NCI-H526 (cell line): ENCODE measurements around the gene CRAMP1.

Source experiments
- DNase-seq, 2 experiments: peaks; one replicate each; lab custom pipeline; 2025; lab: John Stamatoyannopoulos, UW

CRAMP1 gene

DNA sequence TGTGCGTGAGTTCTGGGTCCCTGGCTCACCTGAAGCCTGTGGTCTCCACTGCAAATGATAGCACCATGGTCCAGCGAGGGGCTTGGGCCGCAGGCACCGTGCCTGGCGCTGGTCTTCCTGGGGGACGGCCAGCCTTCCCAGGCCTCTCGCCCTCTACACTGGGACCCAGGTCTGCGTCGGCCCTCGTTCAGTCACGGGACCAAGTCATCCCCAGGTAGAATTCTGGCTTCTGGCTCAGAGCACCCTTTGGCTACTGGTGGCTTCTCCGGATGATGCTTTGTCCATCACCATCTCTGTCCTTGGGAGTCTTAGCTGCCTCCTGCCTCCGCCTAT lies 20.4 kb downstream of the CRAMP1 start:
- DNase-seq: no peak

DNA sequence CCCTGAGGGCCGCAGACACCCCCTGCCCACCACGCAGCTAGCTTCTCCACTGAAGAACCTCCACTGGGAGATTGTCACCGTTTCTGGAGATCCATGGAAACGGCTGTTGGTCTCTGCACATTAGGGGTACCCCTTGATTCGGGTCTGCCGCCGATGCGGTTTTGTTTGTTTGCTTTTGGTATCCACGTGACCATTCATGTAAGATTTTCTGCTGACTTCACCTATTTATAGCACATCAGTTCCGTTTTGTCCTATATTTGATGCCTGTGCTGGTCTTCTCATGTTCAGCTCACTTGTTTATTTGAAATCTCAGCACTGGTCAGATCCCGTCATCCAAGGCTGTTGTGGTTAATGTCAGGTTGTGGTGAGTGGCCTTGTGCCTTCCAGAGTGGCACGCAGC lies 21.1 kb downstream of the CRAMP1 start:
- no peak for DNase-seq

GRCh38 chr16:1634541-1634940 lies 22.4 kb downstream of the CRAMP1 start:
- no peak for DNase-seq

DNA sequence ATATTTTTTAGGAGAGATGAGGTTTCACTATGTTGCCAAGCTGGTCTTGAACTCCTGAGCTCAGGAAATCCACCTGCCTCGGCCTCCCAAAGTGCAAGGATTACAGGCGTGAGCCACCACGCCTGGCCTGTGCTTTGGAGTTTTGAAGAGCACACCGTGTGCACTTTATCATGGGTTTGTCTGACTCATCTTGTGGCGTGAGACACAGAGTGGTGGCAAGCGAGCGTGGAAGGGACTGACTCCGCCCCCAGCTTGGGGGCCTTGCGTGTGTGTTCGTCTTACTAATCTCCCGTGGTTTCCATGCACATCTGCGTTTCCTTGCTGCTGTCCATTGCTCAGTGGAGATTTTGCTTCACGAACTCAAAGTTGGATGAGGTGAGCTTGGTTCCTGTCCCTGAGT lies 22.9 kb downstream of the CRAMP1 start:
- no peak for DNase-seq

DNA sequence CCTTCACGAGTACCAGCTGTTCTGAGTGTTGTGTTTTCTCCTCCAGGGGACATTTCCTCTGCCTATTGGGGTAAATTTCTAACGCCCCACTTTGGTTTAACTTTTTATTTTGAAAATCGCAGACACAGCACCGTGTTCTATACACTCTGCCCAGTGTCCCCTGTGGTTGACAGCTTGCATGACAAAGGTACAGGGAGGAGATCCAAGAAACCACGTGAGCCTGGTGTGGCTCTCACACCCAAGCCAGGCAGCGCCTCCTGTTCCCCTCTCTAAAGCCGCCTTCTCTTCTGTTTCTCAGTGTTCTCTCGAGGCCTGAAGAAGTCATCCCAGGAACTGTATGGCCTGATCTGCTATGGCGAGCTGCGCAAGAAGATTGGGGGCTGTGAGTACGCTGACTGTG lies 25.4 kb downstream of the CRAMP1 start:
- no peak for DNase-seq

- no peak for DNase-seq
These were observed 26.6 kb downstream of the CRAMP1 start for GRCh38 chr16:1638757-1639156.

GRCh38 chr16:1639282-1639681 lies 27.1 kb downstream of the CRAMP1 start:
- DNase-seq: no peak

GRCh38 chr16:1639860-1640259 lies 27.7 kb downstream of the CRAMP1 start:
- DNase-seq: no peak

GRCh38 chr16:1640261-1640941 lies 28.2 kb downstream of the CRAMP1 start:
- DNase-seq: no peak

DNA sequence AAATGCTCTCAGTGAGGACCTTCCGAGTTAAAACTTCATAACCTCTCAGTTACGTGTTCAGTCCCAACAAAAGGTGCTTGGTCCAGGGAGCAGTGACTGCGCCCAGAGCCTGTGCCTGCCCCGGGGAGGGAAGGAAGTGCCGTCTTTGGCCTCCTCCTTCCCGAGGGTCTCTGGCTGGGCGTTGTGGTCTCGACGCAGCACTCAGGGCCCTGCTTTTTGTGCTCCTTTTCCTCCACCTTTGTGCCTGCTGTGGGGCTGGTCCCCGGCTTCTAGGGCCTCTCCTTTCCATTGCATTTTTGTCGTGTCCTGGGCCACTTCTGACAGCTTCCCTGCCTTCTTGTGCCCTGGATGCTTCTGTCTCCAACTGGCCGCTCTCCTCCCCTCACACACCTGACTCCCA lies 29.1 kb downstream of the CRAMP1 start:
- DNase-seq: no peak

DNA sequence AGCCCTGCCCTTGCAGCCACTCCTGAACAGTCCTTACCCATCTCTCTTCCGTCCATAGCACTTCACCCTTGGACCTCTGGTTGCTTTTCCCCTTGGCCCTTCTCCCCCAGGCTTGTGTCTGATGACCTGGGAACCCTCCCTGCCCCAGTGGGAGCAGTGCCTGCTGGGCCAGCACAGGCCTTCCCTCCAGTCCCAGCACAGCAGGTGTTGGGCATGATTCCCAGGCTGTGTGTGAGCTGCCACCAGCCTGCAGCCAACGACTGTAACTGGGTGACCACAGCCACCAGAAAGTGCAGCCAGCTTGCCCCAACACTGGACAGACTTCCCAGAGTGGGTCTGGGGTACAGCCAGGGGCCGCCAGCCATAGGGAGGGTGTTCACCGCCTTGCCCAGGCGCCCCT lies 30.0 kb downstream of the CRAMP1 start:
- DNase-seq: no peak

DNA sequence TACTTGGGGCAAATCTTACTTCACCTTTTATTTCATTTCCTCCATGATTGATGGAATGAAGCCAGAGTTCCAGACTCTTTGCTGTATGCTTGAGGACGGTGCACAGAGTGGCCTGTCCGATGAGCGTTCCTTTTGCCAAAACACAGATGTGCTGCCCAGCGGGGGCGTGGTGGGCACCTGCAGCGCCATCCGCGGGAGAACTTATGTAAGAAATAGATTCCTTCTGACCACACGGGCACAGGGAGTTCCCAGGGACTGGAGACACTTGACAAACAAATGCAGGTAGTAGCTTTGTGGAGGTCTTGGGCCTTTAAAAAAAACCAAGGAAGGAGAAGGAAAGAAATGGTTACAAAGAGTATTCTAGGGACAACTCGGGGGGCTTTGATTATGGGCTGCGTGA lies 30.6 kb downstream of the CRAMP1 start:
- no peak for DNase-seq

- DNase-seq: no peak
These were observed 31.4 kb downstream of the CRAMP1 start for GRCh38 chr16:1643521-1643920.

GRCh38 chr16:1645914-1646525 lies 33.9 kb downstream of the CRAMP1 start:
- DNase-seq: no peak

DNA sequence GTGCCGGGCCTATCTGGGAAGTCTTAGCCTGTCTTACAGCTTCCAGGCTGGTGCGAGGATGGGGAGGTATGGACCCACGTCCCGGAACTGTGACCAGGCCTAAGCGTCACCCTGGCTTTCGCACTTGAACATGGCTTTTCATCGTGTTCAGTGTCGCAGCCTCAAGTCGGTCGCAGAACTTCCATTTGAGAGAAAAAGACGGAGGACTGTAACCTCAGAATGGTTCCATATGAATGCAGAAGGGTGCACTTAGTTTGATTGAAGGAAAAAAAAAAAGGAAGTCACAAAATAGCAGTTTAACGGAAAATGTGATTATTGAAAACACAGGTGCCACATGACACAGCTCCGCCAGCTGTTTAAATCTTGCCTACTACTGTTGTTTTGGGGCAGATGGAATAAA lies 35.7 kb downstream of the CRAMP1 start:
- no peak for DNase-seq

- DNase-seq: no peak
These were observed 38.0 kb downstream of the CRAMP1 start for GRCh38 chr16:1650131-1650530.

DNA sequence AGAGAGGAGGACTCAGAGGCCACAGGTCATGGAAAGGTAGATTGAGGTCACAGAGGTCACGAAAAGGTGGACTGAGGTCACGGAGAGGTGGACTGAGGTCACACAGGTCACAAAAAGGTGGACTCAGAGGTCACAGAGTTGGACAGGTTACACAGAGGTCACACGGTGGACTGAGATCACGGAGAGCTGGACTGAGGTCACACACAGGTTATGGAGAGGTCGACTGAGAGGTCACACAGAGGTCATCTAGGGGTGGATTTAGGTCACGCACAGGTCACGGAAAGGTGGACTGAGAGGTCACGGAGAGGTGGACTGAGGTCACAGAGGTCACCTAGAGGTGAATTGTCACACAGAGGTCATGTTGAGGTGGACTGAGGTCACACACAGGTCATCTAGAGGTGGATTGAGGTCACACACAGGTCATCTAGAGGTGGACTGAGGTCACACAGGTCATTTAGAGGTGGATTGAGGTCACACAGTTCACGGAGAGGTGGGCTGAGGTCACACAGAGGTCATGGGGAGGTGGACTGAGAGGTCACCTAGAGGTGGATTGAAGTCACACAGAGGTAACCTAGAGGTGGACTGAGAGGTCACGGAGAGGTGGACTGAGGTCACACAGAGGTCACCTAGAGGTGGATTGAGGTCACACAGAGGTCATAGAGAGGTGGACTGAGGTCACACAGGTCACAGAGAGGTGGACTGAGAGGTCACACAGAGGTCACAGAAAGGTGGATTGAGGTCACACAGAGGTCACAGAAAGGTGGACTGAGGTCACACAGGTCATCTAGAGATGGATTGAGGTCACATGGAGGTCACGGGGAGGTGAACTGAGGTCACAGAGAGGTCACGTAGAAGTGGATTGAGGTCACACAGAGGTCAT lies 39.2 kb downstream of the CRAMP1 start:
- no peak for DNase-seq

DNA sequence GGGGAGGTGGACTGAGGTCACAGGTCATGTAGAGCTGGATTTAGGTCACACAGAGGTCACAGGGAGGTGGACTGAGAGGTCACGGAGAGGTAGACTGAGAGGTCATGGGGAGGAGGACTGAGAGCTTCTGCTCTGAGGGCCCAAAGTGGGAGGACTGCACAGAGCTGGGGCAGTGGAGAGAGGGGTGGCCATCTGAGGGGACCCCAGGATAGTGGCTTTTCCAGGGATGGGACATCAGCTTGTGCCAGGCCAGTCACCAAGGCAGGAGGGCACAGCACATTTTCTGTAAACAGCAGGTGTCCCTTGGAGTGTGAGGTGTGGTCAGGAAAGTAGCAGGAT lies 39.8 kb downstream of the CRAMP1 start:
- DNase-seq: no peak

DNA sequence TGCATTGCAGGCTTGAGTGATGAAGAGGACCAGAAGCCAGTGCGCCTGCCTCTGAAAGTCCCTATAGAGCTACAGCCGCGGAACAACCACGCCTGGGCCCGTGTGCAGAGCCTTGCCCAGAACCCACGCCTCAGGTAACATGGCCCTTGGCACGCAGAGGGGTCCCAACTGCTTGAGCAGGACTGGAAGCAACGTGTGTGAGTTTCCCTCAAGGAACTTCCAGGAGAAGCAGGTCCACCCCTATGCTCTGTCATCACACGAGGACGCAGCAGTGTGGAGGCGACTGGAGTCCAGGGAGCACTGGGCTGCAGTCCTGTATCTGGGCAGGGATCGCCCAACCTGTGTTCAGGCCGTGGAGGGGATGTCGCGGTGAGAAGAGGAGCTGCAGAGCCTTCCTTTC lies 40.9 kb downstream of the CRAMP1 start:
- no peak for DNase-seq

GRCh38 chr16:1654505-1655268 lies 42.5 kb downstream of the CRAMP1 start:
- DNase-seq: no peak

GRCh38 chr16:1655269-1655807 lies 43.2 kb downstream of the CRAMP1 start:
- DNase-seq: no peak
